Measurements from ENCODE around the gene XKR8. TPM values are rescaled to one million over a fixed set of nuclear protein-coding genes. Genes with fewer than 3 reads are reported as not detected.
A peak's percentile ranks its signal among the peaks of the same experiment; 100 is the strongest.

The XKR8 gene, protein sequence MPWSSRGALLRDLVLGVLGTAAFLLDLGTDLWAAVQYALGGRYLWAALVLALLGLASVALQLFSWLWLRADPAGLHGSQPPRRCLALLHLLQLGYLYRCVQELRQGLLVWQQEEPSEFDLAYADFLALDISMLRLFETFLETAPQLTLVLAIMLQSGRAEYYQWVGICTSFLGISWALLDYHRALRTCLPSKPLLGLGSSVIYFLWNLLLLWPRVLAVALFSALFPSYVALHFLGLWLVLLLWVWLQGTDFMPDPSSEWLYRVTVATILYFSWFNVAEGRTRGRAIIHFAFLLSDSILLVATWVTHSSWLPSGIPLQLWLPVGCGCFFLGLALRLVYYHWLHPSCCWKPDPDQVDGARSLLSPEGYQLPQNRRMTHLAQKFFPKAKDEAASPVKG
- 6.9 TPM for total RNA-seq

GRCh38 chr1:27959792-27960603 is at the start of gene XKR8:
TSS of gene XKR8 (plus strand) at chr1:27959973. CDS start at chr1:27960070, 97 bp downstream.
- peak; percentile 87 for DNase-seq

DNA sequence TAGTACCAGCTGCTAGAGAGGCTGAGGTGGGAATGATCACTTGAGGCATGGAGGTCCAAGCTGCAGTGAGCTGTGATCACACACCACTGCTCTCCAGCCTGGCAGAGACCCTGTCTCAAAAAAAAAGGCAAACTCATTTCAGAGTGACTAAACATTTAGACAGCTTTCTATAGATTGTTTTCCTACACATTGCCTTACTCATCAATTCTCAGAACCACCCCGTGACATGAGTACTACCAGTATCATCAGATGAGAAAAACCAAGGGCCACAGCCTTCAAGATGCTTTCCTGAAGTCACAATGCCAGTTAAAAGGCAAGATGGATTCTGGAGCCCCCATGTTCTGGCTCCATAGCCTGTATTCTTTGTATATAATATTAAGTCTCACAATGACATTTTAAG is 47.3 kb upstream of the XKR8 start:
- no peak for DNase-seq

GRCh38 chr1:27915082-27915575 is 44.6 kb upstream of the XKR8 start:
- DNase-seq, result no peak

GRCh38 chr1:27922272-27922671 is 37.5 kb upstream of the XKR8 start:
- DNase-seq, result no peak

DNA sequence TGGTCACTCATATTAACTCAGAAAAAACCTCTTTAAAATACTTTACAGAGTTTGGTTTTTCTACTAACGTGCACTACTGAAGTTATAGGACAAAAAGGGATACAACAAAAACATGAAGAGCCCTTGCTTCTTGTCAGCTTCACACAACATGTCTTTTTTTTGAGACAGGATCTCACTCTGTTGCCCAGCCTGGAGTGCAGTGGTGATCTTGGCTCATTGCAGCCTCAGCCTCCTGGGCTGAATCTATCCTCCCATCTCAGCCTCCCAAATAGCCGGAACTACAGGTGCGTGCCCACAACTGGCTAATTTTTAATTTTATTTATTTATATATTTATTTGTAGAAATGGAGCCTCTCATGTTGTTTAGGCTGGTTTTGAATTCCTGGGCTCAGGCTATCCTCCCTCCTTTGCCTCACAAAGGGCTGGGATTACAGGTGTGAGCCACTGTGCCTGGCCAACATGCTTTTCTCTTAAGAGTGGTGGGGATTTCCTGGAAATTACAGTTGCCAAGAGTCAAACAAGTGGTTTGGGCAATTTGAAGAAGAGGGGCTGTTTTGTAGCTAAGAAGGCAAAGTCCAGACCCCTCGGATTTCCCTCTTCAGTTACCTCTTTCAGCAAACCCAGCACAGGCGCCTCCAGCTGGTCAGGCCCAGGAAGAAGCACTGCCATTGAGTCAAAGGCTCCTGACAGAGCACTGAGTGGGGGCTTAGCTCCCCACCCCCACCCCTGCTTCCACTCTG is 31.4 kb upstream of the XKR8 start:
- DNase-seq, result no peak

GRCh38 chr1:27931184-27931583 is 28.6 kb upstream of the XKR8 start:
- no peak for DNase-seq

GRCh38 chr1:27931759-27932158 is 28.0 kb upstream of the XKR8 start:
- DNase-seq, result no peak

- peak; percentile 17 for DNase-seq
These were observed 24.8 kb upstream of the XKR8 start, which contains the start of gene SMPDL3B for GRCh38 chr1:27934818-27935549. TSS of gene SMPDL3B (plus strand) at chr1:27935000. CDS start at chr1:27935184, 184 bp downstream.

- no peak for DNase-seq
These were observed 24.1 kb upstream of the XKR8 start for GRCh38 chr1:27935721-27936120.

- DNase-seq, result no peak
These were observed 23.4 kb upstream of the XKR8 start for GRCh38 chr1:27936370-27936769.

DNA sequence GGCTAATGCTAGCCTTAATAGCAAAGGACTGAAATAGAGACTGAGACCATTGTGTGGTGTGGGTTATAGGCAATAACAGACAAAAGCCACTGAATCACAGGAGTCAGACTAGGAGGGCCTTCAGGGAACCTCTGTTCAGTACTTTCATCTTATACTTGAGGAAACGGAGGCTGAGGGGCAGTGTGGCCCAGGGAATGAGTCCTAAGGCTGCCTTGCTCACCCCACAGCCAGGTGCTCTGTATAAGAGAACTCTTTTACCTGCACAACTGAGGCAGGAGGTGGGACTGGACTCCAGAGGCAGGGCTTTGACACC is 22.3 kb upstream of the XKR8 start:
- DNase-seq, result no peak

DNA sequence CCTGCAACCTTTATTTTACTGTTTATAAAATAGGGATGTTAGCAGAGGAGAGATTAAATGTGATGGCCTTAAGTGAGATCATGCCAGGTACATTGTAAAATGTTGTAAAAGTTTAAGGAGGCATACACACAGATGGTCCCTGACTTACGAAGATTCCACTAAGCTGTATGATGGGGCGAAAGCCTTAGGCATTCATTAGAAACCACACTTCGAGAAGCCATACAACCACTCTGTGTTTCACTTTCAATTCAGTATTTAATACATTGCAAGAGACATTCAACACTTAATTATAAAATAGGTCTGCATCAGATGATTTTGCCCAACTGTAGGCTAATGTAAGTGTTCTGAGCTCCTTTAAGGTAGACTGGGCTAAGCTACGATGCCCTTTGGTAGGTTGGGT is 21.3 kb upstream of the XKR8 start:
- DNase-seq, result no peak

DNA sequence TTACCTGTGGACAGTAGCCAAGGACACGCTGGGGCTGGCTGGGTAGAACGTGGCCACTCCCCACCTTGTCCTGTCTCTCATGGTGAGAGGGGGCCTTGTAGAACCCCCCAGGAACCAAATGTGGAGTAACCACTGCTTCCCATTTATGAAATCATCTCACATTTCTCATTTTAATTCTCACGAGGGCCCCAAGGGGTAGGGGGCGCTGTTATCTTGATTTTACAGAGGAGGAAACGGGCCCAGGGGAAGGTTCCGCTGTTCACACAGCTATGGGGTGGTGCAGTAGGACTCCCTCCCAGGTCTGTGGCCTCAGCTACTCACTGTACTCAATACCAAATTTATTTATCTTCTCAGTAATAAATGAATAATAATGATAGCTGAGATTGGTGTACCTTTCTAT is 19.5 kb upstream of the XKR8 start:
- DNase-seq, result no peak

- no peak for DNase-seq
These were observed 18.8 kb upstream of the XKR8 start for GRCh38 chr1:27940870-27941560.

- DNase-seq, result peak; percentile 20
These were observed 17.9 kb upstream of the XKR8 start for GRCh38 chr1:27941671-27942540.

DNA sequence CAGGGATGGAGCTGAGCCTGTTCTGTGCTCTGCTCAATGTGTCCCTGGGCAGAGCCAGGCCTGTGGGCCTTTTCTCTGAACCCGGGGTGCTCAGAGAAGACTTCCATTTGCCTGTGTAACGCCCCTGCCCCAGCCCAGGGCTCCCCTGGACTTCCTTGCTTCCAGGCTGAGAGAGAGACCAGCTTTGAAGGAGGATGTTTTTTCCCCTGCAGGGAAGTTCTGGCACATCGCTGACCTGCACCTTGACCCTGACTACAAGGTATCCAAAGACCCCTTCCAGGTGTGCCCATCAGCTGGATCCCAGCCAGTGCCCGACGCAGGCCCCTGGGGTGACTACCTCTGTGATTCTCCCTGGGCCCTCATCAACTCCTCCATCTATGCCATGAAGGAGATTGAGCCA is 14.8 kb upstream of the XKR8 start:
- no peak for DNase-seq

- no peak for DNase-seq
These were observed 10.7 kb upstream of the XKR8 start for GRCh38 chr1:27949027-27949426.

DNA sequence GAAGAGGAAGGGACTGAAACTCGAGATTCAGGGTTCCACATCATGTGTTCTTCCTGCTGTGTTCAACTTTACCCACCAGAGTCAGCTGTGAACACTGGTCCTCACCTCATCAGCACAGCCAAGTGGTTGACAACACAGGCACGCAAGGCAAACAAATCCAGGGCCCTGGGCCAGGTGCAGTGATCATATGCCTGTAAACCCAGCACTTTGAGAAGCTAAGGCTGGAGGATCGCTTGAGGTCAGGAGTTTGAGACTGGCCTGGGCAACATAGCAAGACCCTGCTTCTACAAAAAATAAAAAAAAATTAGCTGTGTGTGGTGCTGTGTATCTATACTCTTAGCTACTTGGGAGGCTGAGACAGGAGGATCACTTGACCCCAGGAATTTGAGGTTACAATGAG is 8.4 kb upstream of the XKR8 start:
- DNase-seq, result no peak

- DNase-seq, result no peak
These were observed 7.6 kb upstream of the XKR8 start for GRCh38 chr1:27952147-27952546.

GRCh38 chr1:27954186-27954585 is 5.6 kb upstream of the XKR8 start:
- no peak for DNase-seq
